Measurements from ENCODE around the gene CBFB. TPM values are rescaled to one million over a fixed set of nuclear protein-coding genes. Genes with fewer than 3 reads are reported as not detected.

Gene CBFB
- total RNA-seq, 1 donor from 2014 or later = 77.1 TPM

- peak overlapping the region; percentile 96 for H3K27ac Mint-ChIP-seq
- H3K4me1 Mint-ChIP-seq (ENCODE audit: unreplicated experiment) = peaks cover 19% of the 10 kb centered on the region
- no peaks in the 10 kb centered on the region for H3K9me3 Mint-ChIP-seq
- no peak overlapping the region for H3K4me3 Mint-ChIP-seq
- peaks cover 6% of the 10 kb centered on the region for H3K36me3 Mint-ChIP-seq
- TF ChIP-seq CTCF (conservative IDR thresholded peaks at IDR 0.05) = no peak
- no peaks in the 10 kb centered on the region for H3K27me3 Mint-ChIP-seq
- DNase-seq (ENCODE audit: extremely low spot score, unreplicated experiment) = no peak
Measured at GRCh38 chr16:67111951-67112444, 83.0 kb downstream of the CBFB start.

DNA sequence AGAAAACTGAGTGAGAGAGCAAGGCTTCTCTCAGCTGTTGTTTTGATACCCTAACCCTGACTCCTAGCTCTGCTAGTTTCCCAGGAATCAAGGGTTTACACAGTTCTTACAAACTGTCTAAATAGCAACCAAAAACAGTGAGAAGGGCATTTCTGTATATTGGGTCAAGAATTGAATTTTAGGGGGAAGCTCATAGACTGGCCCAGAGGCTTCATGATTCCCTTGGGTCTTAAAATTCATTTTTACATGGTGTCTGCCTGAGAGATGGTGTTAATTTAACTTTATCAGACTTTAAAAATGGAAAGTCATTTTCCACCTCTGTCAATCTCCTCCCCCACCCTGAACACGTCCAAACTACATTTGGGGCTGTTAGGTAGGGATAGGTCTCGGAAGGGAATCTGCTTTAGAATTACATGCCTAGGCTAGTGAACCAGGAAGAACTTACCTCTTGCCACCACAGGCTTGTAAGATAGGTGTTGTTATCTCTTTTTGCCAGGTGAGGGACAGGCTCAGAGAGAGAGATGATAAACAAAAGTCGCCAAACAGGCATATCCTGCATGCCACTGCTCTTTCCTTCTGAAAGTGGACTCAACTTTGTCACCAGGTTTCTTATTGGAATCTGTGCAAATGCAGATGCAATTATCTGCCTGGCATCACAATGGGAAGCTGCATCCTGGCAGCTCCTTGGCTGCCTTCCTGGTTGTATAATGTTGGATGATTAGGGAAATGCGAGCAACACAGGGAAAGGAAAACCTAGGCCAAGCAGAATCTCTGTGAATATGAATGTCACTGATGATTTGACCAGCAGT, 83.8 kb downstream of the CBFB start:
- Mint-ChIP-seq H3K27ac (peak overlapping the region; percentile 96), H3K4me1 (ENCODE audit: unreplicated experiment) (peaks cover 19% of the 10 kb centered on the region), H3K27me3 (no peaks in the 10 kb centered on the region), H3K9me3 (no peaks in the 10 kb centered on the region), H3K36me3 (peaks cover 6% of the 10 kb centered on the region), H3K4me3 (peak overlapping the region; percentile 79)
- TF ChIP-seq CTCF (conservative IDR thresholded peaks at IDR 0.05) = no peak
- DNase-seq (ENCODE audit: extremely low spot score, unreplicated experiment) = no peak

- Mint-ChIP-seq H3K4me1 (ENCODE audit: unreplicated experiment) (peaks cover 13% of the 10 kb centered on the region), H3K4me3 (no peak overlapping the region), H3K27me3 (no peaks in the 10 kb centered on the region), H3K9me3 (no peaks in the 10 kb centered on the region), H3K27ac (no peak overlapping the region), H3K36me3 (peaks cover 6% of the 10 kb centered on the region)
- DNase-seq (ENCODE audit: extremely low spot score, unreplicated experiment) = no peak
- TF ChIP-seq CTCF (conservative IDR thresholded peaks at IDR 0.05) = no peak
Measured at GRCh38 chr16:67114793-67115192, 85.8 kb downstream of the CBFB start.

- Mint-ChIP-seq H3K36me3 (peaks cover 6% of the 10 kb centered on the region), H3K9me3 (no peaks in the 10 kb centered on the region), H3K27me3 (no peaks in the 10 kb centered on the region), H3K27ac (no peak overlapping the region), H3K4me3 (no peak overlapping the region), H3K4me1 (ENCODE audit: unreplicated experiment) (peaks cover 13% of the 10 kb centered on the region)
- DNase-seq (ENCODE audit: extremely low spot score, unreplicated experiment) = no peak
- TF ChIP-seq CTCF (conservative IDR thresholded peaks at IDR 0.05) = no peak
Measured at GRCh38 chr16:67115639-67116038, 86.7 kb downstream of the CBFB start.

DNA sequence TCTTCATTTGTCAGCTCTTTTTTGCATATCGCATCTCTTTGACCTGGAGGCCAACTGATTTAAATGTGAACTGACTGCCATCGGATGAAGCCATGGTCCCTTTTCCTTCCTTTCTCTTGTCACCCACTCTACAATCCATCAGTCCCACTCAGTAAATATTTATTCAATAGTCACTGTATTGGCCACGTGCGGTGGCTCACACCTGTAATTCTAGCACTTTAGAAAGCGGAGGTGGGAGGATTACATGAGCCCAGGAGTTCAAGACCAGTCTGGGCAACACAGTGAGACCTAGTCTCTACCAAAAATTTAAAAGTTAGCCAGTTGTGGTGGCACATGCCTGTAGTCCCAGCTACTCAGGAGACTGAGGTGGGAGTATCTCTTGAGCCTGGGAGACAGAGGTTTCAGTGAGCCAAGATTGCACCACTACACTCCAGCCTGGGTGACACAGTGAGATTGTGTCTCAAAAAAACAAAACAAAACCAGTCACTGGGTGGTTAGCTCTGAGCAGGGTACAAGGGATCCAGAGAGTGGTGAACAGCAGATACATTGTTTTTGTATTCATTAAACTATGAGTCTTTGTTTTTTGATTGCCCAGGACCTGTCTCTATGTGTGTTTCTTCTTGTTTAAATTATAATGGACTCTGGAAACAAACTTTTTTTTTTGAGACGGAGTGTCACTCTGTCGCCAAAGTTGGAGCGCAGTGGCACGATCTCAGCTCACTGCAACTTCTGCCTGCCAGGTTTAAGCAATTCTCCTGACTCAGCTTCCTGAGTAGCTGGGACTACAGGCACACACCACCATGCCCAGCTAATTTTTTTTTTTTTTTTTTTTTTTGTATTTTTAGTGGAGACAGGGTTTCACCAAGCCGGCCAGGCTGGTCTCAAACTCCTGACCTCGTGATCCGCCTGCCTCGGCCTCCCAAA, 87.7 kb downstream of the CBFB start:
- H3K4me1 Mint-ChIP-seq (ENCODE audit: unreplicated experiment) = peaks cover 8% of the 10 kb centered on the region
- H3K9me3 Mint-ChIP-seq = no peaks in the 10 kb centered on the region
- no peak overlapping the region for H3K4me3 Mint-ChIP-seq
- H3K27me3 Mint-ChIP-seq = no peaks in the 10 kb centered on the region
- no peak for TF ChIP-seq CTCF (conservative IDR thresholded peaks at IDR 0.05)
- DNase-seq (ENCODE audit: extremely low spot score, unreplicated experiment) = no peak
- no peak overlapping the region for H3K27ac Mint-ChIP-seq
- H3K36me3 Mint-ChIP-seq = peaks cover 6% of the 10 kb centered on the region

All from type B pancreatic cell (in vitro differentiated cells).